Measurements from ENCODE around the gene CNPPD1.
A peak's percentile ranks its signal among the peaks of the same experiment; 100 is the strongest.

The CNPPD1 gene

DNA sequence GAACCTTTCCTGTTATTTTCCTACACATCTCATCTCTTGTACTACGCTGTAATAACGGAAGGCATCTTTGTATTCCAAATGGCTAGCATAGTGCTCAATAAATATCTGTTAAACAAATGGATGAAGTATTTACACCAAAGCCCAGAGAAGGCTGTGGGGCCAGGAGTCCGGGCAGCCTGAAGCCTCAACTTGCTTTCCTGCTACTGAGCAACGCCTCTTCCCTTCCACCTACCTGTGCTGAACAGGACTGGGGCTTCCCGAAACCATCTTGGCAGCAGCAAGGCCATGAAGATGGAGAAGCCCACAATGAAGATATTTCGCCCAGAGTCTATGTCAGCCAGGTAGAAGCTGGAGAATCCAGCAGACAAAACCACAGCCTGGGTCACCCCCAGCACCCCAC, 13.6 kb downstream of the CNPPD1 start:
- DNase-seq (ENCODE audit: low read depth, low spot score): no peak
- H3K27ac ChIP-seq: no peak overlapping the region

- DNase-seq (ENCODE audit: low read depth, low spot score): no peak
- H3K27ac ChIP-seq: peak overlapping the region; percentile 68
Measured at GRCh38 chr2:219161097-219161496, 15.6 kb downstream of the CNPPD1 start.

GRCh38 chr2:219160186-219161017, 16.3 kb downstream of the CNPPD1 start, which contains the start of gene NHEJ1:
Gene NHEJ1 (minus strand): TSS chr2:219160815. CDS start chr2:219158362, 2,453 bp downstream.
- DNase-seq (ENCODE audit: low read depth, low spot score): peak; percentile 37

DNA sequence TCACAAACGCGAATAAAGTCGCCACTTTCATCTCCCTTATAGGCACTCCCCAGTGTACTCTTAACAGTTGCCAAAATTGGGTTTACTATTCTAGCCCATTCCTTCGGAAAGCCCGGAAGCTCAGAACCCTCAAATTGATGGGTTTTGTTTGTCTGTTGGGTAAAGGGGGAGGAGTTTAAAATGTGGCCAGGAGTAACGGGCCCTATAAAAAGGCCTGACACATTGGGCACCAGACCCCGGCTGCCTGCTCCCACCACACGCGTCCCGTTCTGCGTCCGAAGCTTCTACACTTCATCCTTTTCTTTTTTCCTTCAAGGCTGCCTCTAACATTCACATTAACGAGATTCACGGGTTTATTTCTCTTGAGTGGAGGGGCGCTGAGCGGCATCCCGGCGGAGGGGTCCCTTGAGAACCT, 16.9 kb downstream of the CNPPD1 start:
- H3K27ac ChIP-seq: peak overlapping the region; percentile 68
- DNase-seq (ENCODE audit: low read depth, low spot score): no peak

More at GRCh38 chr2:219160186-219161017, 16.3 kb downstream of the CNPPD1 start, which contains the start of gene NHEJ1:
- peak within 1 kb of the TSS; percentile 68 for H3K27ac ChIP-seq

DNA sequence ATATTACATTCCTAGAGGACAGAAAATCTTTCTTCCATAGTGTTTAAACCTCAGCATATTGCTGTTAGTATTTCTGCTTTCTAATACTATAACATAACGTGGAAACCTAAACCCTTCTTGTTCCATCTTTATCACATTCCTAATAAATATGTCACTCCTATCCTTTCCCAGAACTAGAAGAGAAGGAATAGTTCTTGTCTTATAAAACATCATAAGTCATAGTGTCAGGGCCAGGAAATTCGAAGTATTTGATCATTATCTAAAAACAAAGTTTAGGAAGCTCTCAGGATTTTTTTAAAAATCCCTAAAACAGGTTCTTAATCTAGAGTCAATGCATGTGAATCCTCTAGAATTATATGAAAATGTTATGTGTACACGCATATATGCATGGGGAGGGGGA, 18.1 kb downstream of the CNPPD1 start:
- DNase-seq (ENCODE audit: low read depth, low spot score): no peak
- no peak overlapping the region for H3K27ac ChIP-seq

DNA sequence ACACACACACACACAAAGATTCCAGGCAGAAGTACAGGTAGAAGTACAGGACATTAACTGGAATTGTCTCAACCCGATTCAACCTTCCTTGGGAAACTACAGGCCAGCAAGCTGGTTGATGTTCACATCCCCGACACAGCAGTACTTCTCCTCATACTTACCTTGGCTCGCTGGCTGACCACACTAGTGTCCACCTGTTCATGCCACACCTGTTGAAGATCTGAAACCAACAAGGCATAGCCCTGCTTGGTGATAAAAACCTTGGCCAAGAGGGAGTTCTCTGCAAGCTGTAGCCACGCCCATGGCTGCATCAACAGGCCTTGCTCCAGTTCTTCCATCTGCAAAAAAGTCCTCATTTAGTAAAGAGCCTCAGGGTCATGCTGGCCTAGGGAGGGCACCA, 18.7 kb downstream of the CNPPD1 start:
- no peak for DNase-seq (ENCODE audit: low read depth, low spot score)
- no peak overlapping the region for H3K27ac ChIP-seq

DNA sequence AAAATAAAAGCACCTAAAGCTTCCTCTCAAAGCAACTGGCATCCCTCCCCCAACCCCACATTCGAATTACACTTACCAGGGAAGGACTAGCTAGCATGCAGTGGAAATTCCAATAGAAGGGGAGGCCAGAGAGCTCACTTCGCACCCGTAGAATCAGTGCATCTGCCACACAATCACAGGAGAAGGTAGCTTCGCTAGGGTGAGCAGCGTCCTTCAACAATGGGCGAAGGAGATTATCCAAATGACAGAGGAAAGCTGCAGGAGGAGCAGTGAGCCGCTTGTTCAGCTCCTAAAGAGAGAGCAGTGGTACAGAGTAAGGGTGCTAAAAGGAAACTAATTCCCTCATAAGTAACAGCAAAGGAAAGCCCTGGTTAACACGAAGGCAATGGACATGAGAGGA, 19.3 kb downstream of the CNPPD1 start:
- no peak for DNase-seq (ENCODE audit: low read depth, low spot score)
- no peak overlapping the region for H3K27ac ChIP-seq

DNA sequence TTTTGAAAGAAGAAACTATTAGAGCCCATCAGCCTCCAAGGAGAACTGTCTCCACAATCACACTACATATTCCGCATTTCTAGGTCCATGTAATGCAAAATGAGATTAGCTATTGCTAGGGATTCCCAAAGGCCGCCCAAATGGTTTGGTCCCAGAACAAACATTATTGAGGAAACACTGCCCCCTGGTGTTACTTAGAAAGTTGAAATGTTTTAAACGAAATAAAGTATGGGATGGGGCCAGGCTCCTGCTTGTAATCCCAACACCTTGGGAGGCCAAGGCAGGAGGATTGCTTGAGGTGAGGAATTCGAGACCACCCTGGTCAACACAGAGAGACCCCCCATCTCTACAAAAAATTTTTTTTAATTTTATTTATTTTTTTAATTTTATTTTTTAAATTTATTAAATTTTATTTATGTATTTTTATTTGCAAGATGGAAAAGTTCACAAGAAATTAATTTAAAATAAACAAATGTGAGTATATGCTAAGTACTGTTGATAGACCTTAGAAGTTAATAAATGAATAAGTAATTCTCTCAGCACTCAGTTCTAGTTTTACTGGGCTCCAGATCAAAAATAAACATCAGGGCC, 21.6 kb downstream of the CNPPD1 start:
- no peak for DNase-seq (ENCODE audit: low read depth, low spot score)
- no peak overlapping the region for H3K27ac ChIP-seq

DNA sequence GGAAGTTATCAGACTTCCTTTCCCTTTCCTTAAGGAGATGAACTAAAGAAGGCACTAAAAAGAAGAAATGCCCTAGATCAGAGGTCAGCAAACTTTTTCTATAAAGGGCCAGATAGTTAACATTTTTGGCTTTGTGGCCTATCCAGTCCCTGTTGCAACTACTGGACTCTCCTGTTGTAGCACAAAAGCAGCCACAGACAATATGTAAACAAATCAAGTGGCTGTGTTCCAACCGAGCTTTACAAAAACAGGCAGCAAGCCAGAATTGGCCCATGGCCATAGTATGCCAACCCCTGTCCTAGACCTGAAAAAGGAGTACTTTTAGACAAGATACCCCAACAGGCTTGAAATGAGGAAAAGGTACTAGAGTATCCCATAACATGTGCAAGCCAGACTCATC, 27.1 kb downstream of the CNPPD1 start:
- no peak for DNase-seq (ENCODE audit: low read depth, low spot score)
- no peak overlapping the region for H3K27ac ChIP-seq

GRCh38 chr2:219142329-219142728, 34.4 kb downstream of the CNPPD1 start:
- H3K27ac ChIP-seq: no peak overlapping the region
- no peak for DNase-seq (ENCODE audit: low read depth, low spot score)

- H3K27ac ChIP-seq: no peak overlapping the region
- no peak for DNase-seq (ENCODE audit: low read depth, low spot score)
Measured at GRCh38 chr2:219140722-219141121, 36.0 kb downstream of the CNPPD1 start.

DNA sequence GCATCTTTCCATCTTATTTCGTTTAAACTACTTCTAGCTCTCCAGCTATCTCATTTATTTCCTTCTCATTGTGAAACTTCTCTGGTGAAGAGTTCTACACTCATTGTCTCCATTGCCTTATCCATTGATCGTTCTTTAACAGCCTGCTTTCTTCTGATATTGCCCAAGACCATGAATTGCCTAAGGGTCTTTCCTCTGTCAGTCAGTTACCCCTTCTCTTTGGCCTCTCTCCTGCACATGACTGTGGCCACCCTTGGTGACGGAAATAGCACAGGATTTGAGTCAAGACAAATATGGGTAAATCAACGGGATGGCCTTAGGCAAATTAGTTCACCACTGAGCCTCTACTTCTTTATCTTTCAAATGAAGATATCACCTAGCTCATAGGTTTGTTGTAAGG, 42.7 kb downstream of the CNPPD1 start:
- H3K27ac ChIP-seq: no peak overlapping the region
- no peak for DNase-seq (ENCODE audit: low read depth, low spot score)

- H3K27ac ChIP-seq: no peak overlapping the region
- no peak for DNase-seq (ENCODE audit: low read depth, low spot score)
Measured at GRCh38 chr2:219131744-219132143, 45.0 kb downstream of the CNPPD1 start.

GRCh38 chr2:219131327-219131726, 45.4 kb downstream of the CNPPD1 start:
- no peak overlapping the region for H3K27ac ChIP-seq
- no peak for DNase-seq (ENCODE audit: low read depth, low spot score)

- H3K27ac ChIP-seq: no peak overlapping the region
- no peak for DNase-seq (ENCODE audit: low read depth, low spot score)
Measured at GRCh38 chr2:219129589-219129988, 47.1 kb downstream of the CNPPD1 start.

- H3K27ac ChIP-seq: no peak overlapping the region
- DNase-seq (ENCODE audit: low read depth, low spot score): no peak
Measured at GRCh38 chr2:219128396-219128795, 48.3 kb downstream of the CNPPD1 start.

DNA sequence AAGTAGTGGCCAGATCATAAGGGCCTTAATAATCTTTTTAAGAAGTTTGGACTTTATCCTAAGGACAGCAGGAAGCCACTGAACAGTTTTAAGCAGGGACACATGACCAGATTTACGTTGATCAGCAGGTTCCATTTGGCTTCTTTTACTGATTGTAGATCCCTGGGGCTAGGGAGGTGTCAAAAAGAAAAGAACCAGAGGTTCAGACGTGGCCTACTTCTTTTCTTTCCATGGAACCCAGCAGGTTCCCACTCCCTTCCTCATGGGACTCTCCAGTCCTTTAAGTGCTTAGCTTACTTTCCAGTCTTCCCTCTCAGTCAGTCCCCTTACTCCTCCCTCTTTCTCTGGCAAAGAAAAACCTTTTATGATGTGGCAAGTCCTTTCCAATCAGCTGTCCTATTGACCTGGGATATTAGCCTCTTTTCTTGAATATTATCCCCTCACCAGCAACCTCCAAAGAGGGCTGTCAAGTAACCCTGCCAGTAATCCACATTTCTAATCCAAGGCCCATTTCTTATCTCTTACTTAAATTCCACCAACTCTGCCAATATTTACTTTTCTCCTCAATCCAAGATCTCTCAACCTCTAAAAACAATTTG, 49.6 kb downstream of the CNPPD1 start:
- H3K27ac ChIP-seq: no peak overlapping the region
- no peak for DNase-seq (ENCODE audit: low read depth, low spot score)

- no peak for DNase-seq (ENCODE audit: low read depth, low spot score)
- no peak overlapping the region for H3K27ac ChIP-seq
Measured at GRCh38 chr2:219126555-219126954, 50.2 kb downstream of the CNPPD1 start.

- no peak overlapping the region for H3K27ac ChIP-seq
- DNase-seq (ENCODE audit: low read depth, low spot score): no peak
Measured at GRCh38 chr2:219125886-219126270, 50.8 kb downstream of the CNPPD1 start.

DNA sequence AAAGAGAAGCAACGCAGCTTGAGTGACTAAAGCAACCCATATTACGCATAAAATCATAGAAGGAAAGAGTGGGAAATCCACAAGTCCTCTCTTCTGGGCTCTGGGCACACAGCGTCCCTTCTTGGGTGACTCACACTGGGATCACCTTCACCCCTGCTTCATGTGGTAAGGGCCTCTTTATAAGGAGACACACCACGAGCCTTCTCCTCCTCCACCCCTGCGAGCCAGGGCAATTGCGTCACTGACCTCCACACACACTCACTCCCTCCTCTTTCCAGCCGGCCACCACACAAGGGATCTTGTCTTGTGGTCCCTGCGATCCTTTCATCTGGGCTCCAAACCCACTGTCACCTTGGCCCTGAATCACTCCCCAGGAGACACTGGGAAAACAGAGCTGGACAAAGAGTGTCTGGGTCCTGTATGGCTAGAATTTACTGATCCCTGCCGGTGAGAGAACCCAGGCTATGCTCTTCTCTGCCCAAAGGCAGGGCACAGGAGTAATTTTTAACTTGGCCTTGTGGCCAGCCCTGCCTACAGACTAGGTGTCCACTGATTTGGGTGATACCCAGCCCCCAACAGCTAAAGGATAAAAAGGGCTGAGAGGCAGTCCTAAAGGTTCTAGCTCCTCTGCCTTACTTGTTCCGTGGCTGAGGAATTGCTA, 51.4 kb downstream of the CNPPD1 start:
- DNase-seq (ENCODE audit: low read depth, low spot score): no peak
- no peak overlapping the region for H3K27ac ChIP-seq

All from epithelial cell of prostate (primary cell).